ENCODE results near the gene L3MBTL4.
"Not testable (repeated sequence)": the region's sequence is repeated elsewhere in the genome, so short reads cannot be mapped to it uniquely, and the experiment has no call there.

Gene L3MBTL4

DNA sequence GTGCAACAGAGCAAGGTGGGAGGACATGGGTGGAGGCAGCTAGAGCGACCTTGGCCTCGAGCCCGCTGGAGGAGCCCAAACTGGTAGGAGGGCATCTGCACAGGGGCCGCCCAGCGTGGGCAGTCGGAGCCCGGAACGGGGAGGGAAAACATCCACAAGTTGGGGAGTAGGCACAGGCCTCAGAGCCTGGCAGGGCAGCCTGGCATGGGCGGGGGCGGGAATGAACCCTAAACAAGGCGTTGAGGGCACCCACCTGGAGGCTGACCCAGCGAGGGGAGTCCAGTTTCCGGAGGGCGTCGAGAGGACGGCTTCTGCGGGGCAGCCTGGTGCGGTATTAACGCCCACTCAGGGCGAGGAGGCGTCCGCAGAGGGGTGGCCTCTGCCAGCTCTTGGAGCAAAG, 129.9 kb downstream of the L3MBTL4 start:
- Histone ChIP-seq H3K4me3 (ENCODE audit: low read depth in 1 of 2, low read length in 2 of 2) (no peak overlapping the region), H3K4me1 (ENCODE audit: insufficient read depth, low read length) (no peaks in the 10 kb centered on the region), H3K27me3 (ENCODE audit: control insufficient read depth in 1 of 2, insufficient read depth in 2 of 2, low read length in 2 of 2) (no peaks in the 10 kb centered on the region), H3K36me3 (ENCODE audit: insufficient read depth, low read length) (no peaks in the 10 kb centered on the region), H3K27ac (ENCODE audit: low read depth, low read length) (no peak overlapping the region), H3K9me3 (ENCODE audit: low read length) (no peaks in the 10 kb centered on the region), H3K9ac (ENCODE audit: low read length) (no peak overlapping the region)

DNA sequence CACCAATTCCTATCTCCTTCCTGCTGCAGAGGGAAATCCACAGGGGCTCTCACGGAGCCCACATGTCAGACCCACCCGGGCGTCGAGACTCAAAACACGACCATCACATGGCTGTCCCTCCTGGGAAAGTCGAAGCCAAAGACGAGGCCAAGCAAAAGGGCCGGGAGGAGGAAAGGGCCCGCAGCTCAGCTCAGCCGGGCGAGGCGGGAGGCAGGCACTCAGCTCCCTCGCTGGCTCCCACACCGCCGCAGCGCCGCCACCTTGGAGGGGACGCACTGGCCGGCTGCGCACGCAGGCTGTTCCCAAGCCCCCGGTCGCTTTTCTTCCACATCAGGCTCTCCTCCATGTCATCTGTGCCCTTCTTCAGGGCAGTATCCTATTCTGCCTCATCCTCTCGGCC, 130.4 kb downstream of the L3MBTL4 start:
- H3K4me3 ChIP-seq (ENCODE audit: low read depth in 1 of 2, low read length in 2 of 2): no peak overlapping the region
- no peaks in the 10 kb centered on the region for H3K27me3 ChIP-seq (ENCODE audit: control insufficient read depth in 1 of 2, insufficient read depth in 2 of 2, low read length in 2 of 2)
- H3K27ac ChIP-seq (ENCODE audit: low read depth, low read length): no peak overlapping the region
- H3K4me1 ChIP-seq (ENCODE audit: insufficient read depth, low read length): no peaks in the 10 kb centered on the region
- H3K36me3 ChIP-seq (ENCODE audit: insufficient read depth, low read length): no peaks in the 10 kb centered on the region
- H3K9me3 ChIP-seq (ENCODE audit: low read length): no peaks in the 10 kb centered on the region
- no peak overlapping the region for H3K9ac ChIP-seq (ENCODE audit: low read length)

DNA sequence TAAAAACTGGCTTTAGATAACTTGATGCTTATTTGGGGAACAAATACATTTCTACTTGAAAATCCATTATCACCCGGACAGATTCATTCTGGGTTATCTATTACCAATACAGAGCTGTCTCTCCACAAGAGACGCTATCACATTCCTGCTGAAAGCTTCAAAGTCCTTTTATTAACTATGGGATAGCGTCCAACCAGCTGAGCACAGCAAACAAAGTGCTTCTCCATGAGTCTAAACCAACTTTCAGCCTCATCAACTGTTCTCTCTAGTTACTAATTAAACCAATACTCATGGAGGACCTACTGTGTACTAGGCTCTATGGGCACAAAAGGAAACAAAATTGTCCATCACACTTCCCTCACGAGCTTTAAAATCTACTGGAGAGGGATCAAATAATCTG, 132.8 kb downstream of the L3MBTL4 start:
- Histone ChIP-seq H3K36me3 (ENCODE audit: insufficient read depth, low read length) (no peaks in the 10 kb centered on the region), H3K4me3 (ENCODE audit: low read depth in 1 of 2, low read length in 2 of 2) (no peak overlapping the region), H3K4me1 (ENCODE audit: insufficient read depth, low read length) (no peaks in the 10 kb centered on the region), H3K9ac (ENCODE audit: low read length) (no peak overlapping the region), H3K27me3 (ENCODE audit: control insufficient read depth in 1 of 2, insufficient read depth in 2 of 2, low read length in 2 of 2) (no peaks in the 10 kb centered on the region), H3K9me3 (ENCODE audit: low read length) (no peaks in the 10 kb centered on the region), H3K27ac (ENCODE audit: low read depth, low read length) (no peak overlapping the region)

DNA sequence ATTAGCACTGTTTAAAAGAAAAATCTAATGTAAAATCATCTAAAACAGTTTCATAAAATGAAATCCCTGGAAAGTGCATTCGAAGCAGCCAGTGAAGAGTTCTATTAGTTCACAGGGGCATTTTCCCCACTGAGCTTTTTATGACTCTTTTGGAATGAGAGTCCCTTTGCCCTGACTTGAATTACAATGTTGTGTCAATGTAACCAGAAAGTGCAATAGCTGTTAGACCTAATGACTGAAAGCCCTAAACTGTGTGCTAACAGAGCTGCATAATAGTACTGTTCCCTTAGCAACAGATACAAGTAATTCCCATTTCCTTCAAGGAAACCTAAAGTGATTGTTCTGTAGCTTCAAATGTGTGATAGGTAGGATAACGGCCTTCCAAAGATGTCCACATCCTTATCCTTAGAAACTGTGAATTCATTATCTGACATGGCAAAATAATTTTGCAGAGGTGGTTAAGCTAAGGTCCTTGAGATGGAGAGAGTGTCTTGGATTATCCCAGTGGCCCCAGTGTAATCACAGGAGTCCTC, 134.4 kb downstream of the L3MBTL4 start:
- H3K27ac ChIP-seq (ENCODE audit: low read depth, low read length): no peak overlapping the region
- H3K27me3 ChIP-seq (ENCODE audit: control insufficient read depth in 1 of 2, insufficient read depth in 2 of 2, low read length in 2 of 2): no peaks in the 10 kb centered on the region
- no peaks in the 10 kb centered on the region for H3K4me1 ChIP-seq (ENCODE audit: insufficient read depth, low read length)
- no peak overlapping the region for H3K4me3 ChIP-seq (ENCODE audit: low read depth in 1 of 2, low read length in 2 of 2)
- H3K9me3 ChIP-seq (ENCODE audit: low read length): no peaks in the 10 kb centered on the region
- H3K9ac ChIP-seq (ENCODE audit: low read length): no peak overlapping the region
- H3K36me3 ChIP-seq (ENCODE audit: insufficient read depth, low read length): no peaks in the 10 kb centered on the region

DNA sequence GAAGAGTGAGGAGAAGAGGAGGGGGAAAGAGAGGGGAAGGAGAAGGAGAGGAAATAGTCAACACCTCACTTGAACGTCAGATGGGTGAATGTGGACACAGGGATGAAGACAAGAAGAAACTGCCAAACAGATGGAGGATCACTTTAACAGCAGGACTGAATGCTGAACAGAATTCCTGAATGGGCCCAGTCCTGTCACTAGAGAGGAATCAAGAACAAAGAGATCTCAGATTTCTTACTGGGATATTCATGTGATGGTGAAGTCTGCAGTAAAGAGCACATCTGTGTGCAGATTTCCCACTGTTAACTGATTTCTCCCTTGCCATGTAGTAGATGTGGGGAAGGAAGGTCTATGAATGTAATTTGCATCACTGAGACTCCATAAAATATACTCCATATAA, 135.4 kb downstream of the L3MBTL4 start:
- H3K27me3 ChIP-seq (ENCODE audit: control insufficient read depth in 1 of 2, insufficient read depth in 2 of 2, low read length in 2 of 2): no peaks in the 10 kb centered on the region
- no peaks in the 10 kb centered on the region for H3K9me3 ChIP-seq (ENCODE audit: low read length)
- no peak overlapping the region for H3K4me3 ChIP-seq (ENCODE audit: low read depth in 1 of 2, low read length in 2 of 2)
- H3K9ac ChIP-seq (ENCODE audit: low read length): no peak overlapping the region
- no peak overlapping the region for H3K27ac ChIP-seq (ENCODE audit: low read depth, low read length)
- no peaks in the 10 kb centered on the region for H3K4me1 ChIP-seq (ENCODE audit: insufficient read depth, low read length)
- H3K36me3 ChIP-seq (ENCODE audit: insufficient read depth, low read length): no peaks in the 10 kb centered on the region

DNA sequence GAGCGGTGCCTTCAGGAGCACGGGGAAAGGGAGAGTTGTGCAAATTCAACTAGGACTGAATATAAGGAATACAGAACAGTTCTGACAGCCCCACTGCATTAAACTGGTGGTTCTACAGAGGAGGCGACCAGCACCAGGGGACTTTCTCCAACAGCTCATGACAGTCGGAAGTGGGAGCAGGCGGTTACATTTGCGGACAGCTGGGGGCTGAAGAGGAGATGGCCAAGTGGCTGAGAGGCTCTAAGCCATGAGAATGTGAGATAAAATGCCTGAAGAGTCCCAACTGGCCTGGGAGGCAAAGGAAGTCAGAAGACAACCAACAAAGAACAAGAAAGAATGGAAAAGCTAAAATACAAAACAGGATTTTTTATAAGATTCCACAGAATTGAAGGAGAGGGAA, 141.3 kb downstream of the L3MBTL4 start:
- Histone ChIP-seq H3K9ac (ENCODE audit: low read length) (no peak overlapping the region), H3K4me1 (ENCODE audit: insufficient read depth, low read length) (no peaks in the 10 kb centered on the region), H3K27me3 (ENCODE audit: control insufficient read depth in 1 of 2, insufficient read depth in 2 of 2, low read length in 2 of 2) (no peaks in the 10 kb centered on the region), H3K27ac (ENCODE audit: low read depth, low read length) (no peak overlapping the region), H3K9me3 (ENCODE audit: low read length) (no peaks in the 10 kb centered on the region), H3K4me3 (ENCODE audit: low read depth in 1 of 2, low read length in 2 of 2) (no peak overlapping the region), H3K36me3 (ENCODE audit: insufficient read depth, low read length) (no peaks in the 10 kb centered on the region)

DNA sequence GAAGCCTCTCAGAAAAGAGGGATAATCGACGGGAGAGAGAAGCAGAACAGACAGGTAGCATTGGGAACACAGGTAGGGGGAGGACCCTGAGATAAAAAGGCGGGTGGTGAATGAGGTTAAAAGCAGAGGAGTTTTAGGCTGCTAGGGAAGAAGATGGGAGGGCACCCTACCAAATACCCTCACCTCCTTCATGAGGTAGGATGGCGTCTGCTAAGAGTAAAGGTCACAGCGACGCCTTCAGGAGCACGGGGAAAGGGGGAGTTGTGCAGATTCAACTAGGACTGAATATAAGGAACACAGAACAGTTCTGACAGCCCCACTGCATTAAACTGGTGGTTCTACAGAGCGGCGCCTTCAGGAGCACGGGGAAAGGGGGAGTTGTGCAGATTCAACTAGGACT, 142.6 kb downstream of the L3MBTL4 start:
- not testable (repeated sequence) for H3K4me1 ChIP-seq (ENCODE audit: insufficient read depth, low read length); H3K36me3 ChIP-seq (ENCODE audit: insufficient read depth, low read length); H3K4me3 ChIP-seq (ENCODE audit: low read depth in 1 of 2, low read length in 2 of 2); H3K9ac ChIP-seq (ENCODE audit: low read length); H3K27ac ChIP-seq (ENCODE audit: low read depth, low read length); H3K9me3 ChIP-seq (ENCODE audit: low read length); H3K27me3 ChIP-seq (ENCODE audit: control insufficient read depth in 1 of 2, insufficient read depth in 2 of 2, low read length in 2 of 2)

DNA sequence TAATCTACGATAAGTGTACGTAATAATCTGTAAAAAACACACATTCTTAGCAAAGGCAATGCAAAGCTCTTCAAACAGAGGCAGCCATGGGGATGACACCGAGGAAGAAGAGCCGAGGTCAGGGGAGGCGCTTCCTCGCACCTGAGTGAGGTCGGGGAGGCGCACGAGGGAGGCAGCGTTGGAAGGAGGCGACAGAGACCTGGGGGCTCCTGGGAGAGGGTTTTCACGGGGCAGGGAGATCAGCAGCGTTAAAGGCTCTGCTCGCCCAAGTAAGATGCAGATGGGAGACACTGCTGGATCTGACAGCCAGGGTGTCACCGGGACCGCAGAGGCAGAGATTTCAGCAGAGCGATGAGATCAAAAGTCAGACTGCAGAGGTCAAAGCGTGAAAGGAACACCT, 143.1 kb downstream of the L3MBTL4 start:
- H3K4me3 ChIP-seq (ENCODE audit: low read depth in 1 of 2, low read length in 2 of 2): no peak overlapping the region
- H3K27me3 ChIP-seq (ENCODE audit: control insufficient read depth in 1 of 2, insufficient read depth in 2 of 2, low read length in 2 of 2): no peaks in the 10 kb centered on the region
- no peaks in the 10 kb centered on the region for H3K4me1 ChIP-seq (ENCODE audit: insufficient read depth, low read length)
- H3K27ac ChIP-seq (ENCODE audit: low read depth, low read length): no peak overlapping the region
- H3K36me3 ChIP-seq (ENCODE audit: insufficient read depth, low read length): no peaks in the 10 kb centered on the region
- H3K9me3 ChIP-seq (ENCODE audit: low read length): no peaks in the 10 kb centered on the region
- H3K9ac ChIP-seq (ENCODE audit: low read length): no peak overlapping the region

DNA sequence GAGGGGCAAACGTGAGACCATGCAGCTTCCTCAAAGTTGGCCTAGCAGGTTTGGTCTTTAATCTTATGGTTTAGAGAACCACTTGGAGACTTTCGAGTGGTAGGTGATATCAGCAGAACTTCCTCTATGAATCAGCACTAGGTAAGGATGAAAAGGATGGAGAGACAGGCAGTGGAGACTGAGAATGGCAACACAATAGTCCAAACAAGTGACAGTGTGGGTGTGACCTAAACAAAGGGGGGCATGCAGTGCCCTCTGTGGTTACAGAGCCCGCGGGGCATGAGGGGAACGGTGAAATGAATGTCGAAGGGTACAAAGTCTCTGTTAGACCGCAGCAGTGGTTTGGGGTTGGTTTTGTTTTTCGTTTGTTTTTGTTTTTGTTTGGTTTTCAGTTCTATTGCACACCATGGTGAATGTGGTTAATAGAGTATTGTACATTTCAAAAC, 143.9 kb downstream of the L3MBTL4 start:
- no peak overlapping the region for H3K9ac ChIP-seq (ENCODE audit: low read length)
- no peaks in the 10 kb centered on the region for H3K4me1 ChIP-seq (ENCODE audit: insufficient read depth, low read length)
- no peaks in the 10 kb centered on the region for H3K9me3 ChIP-seq (ENCODE audit: low read length)
- H3K27ac ChIP-seq (ENCODE audit: low read depth, low read length): no peak overlapping the region
- no peaks in the 10 kb centered on the region for H3K27me3 ChIP-seq (ENCODE audit: control insufficient read depth in 1 of 2, insufficient read depth in 2 of 2, low read length in 2 of 2)
- H3K36me3 ChIP-seq (ENCODE audit: insufficient read depth, low read length): no peaks in the 10 kb centered on the region
- no peak overlapping the region for H3K4me3 ChIP-seq (ENCODE audit: low read depth in 1 of 2, low read length in 2 of 2)

DNA sequence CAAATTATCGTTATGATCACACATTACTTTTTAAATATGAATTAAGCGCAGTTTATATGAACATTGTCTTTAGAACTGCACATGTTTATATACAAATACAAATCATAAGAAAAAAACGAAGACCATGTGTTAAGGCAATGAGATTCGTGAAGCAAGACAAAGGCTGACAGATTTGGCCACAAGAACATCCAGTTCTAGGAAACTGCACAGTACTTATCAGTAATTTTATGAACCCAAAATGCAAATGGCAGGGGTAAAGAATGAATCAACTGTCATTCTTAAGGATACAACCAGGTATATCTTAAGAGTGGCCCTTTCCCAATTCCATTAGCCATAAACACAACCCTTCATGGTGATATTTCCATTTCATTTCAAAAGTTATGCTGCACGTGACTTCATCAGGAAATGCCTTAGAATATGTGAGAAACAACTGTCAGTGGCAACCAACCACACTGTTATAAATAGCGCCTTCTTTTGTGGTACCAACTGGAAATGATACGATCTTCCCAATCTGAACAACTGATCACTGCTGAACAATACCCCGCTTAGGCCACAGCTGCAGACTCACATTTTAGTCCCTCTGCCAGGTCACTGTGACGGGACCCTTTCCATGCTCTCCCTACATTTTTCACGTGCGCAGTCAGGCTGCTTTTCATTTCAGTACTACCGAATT, 144.9 kb downstream of the L3MBTL4 start:
- H3K4me1 ChIP-seq (ENCODE audit: insufficient read depth, low read length): no peaks in the 10 kb centered on the region

DNA sequence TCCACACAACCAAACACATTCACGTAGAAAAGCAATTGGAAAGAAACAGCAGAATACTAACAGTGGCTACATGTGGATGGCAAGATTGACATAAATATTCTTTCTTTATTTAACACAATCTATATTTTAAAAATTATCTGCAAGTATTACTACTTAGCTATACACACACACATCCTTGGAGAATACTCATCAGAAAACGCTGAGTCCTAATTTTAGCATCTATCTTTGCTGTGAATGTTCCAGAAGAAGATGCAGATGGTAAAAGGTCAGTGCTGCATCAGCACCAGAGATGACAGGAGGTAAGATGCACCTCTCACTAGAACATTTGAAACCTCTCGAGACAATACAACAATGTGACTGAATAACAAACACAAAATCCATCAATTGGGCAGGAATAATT, 148.5 kb downstream of the L3MBTL4 start:
- no peaks in the 10 kb centered on the region for H3K27me3 ChIP-seq (ENCODE audit: control insufficient read depth in 1 of 2, insufficient read depth in 2 of 2, low read length in 2 of 2)
- no peak overlapping the region for H3K27ac ChIP-seq (ENCODE audit: low read depth, low read length)
- H3K4me3 ChIP-seq (ENCODE audit: low read depth in 1 of 2, low read length in 2 of 2): no peak overlapping the region
- peaks cover 5% of the 10 kb centered on the region for H3K36me3 ChIP-seq (ENCODE audit: insufficient read depth, low read length)
- H3K9ac ChIP-seq (ENCODE audit: low read length): no peak overlapping the region
- H3K4me1 ChIP-seq (ENCODE audit: insufficient read depth, low read length): no peaks in the 10 kb centered on the region
- H3K9me3 ChIP-seq (ENCODE audit: low read length): no peaks in the 10 kb centered on the region

More for the DNA sequence above, 144.9 kb downstream of the L3MBTL4 start:
- H3K36me3 ChIP-seq (ENCODE audit: insufficient read depth, low read length): no peaks in the 10 kb centered on the region
- H3K27me3 ChIP-seq (ENCODE audit: control insufficient read depth in 1 of 2, insufficient read depth in 2 of 2, low read length in 2 of 2): no peaks in the 10 kb centered on the region
- no peak overlapping the region for H3K27ac ChIP-seq (ENCODE audit: low read depth, low read length)
- H3K9ac ChIP-seq (ENCODE audit: low read length): no peak overlapping the region
- no peak overlapping the region for H3K4me3 ChIP-seq (ENCODE audit: low read depth in 1 of 2, low read length in 2 of 2)
- no peaks in the 10 kb centered on the region for H3K9me3 ChIP-seq (ENCODE audit: low read length)

DNA sequence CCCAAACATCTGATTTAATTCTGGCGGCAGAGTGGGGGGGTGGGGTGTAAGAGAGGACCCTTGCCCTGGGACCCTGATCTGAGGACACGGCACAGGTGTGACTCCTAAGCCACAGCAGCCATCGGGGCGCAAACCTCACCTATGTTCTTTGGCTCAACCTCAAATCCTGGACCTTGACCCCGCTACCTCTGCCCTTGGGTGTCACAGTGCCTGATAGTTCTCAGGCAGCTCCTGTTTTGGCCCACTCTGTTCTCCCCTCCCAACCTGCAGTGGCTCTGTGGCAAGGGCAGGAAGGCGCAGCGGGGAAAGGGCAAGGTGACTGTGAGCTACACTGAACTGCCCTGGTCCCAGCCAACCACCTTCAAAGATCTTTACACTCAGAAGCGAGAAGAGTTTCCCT, 152.8 kb downstream of the L3MBTL4 start:
- Histone ChIP-seq H3K4me3 (ENCODE audit: low read depth in 1 of 2, low read length in 2 of 2) (no peak overlapping the region), H3K9ac (ENCODE audit: low read length) (no peak overlapping the region), H3K36me3 (ENCODE audit: insufficient read depth, low read length) (peaks cover 5% of the 10 kb centered on the region), H3K4me1 (ENCODE audit: insufficient read depth, low read length) (no peaks in the 10 kb centered on the region), H3K27ac (ENCODE audit: low read depth, low read length) (no peak overlapping the region), H3K9me3 (ENCODE audit: low read length) (no peaks in the 10 kb centered on the region), H3K27me3 (ENCODE audit: control insufficient read depth in 1 of 2, insufficient read depth in 2 of 2, low read length in 2 of 2) (no peaks in the 10 kb centered on the region)
